ENCODE data around the gene KCNF1. TPM values are rescaled to one million over a fixed set of nuclear protein-coding genes. Genes with fewer than 3 reads are reported as not detected.

KCNF1 gene
- total and polyA plus RNA-seq, 2 of the 8 experiments (the other 6 are each of a cell fraction or from before 2014, with no cell fraction given) = 0.48 to 1.5 TPM

GRCh38 chr2:10892316-10892715, 19.4 kb upstream of the KCNF1 start:
- H3K79me1 ChIP-seq (ENCODE audit: low read depth, low read length) = no peaks in the 10 kb centered on the region
- no peaks in the 10 kb centered on the region for H3K36me3 ChIP-seq (ENCODE audit: control insufficient read depth in 2 of 4, insufficient read depth in 4 of 4, low read length in 3 of 4)
- no peak overlapping the region for H3K56ac ChIP-seq (replicated peaks; ENCODE audit: insufficient read length, low read depth, low read length)
- FAIRE-seq (no peak), DNase-seq (ENCODE audit: low read depth in 1 of 2, low spot score in 2 of 2) (no peak)
- H2BK15ac ChIP-seq (ENCODE audit: low read length) = no peak overlapping the region
- no peak overlapping the region for H3K9ac ChIP-seq (replicated peaks in 1 of 4; ENCODE audit: extremely low read depth in 1 of 4, low read depth in 3 of 4, low read length in 3 of 4)
- H3K27me3 ChIP-seq (replicated peaks in 1 of 4; ENCODE audit: control insufficient read depth in 3 of 4, extremely low read depth in 1 of 4, insufficient read depth in 3 of 4, low read length in 3 of 4) = peaks cover 0 to 2% (median 0%) of the 10 kb centered on the region in 4 experiments; a peak in 1 of 7 replicates
- H3K4me2 ChIP-seq (ENCODE audit: insufficient read depth in 1 of 2, low read depth in 2 of 2, low read length in 2 of 2) = no peak overlapping the region
- H3K14ac ChIP-seq (ENCODE audit: insufficient read length) = no peak overlapping the region
- H4K91ac ChIP-seq (replicated peaks; ENCODE audit: insufficient read length, low read length) = no peak overlapping the region
- peaks cover 4% of the 10 kb centered on the region; the same call in 1 of the 2 replicates for H3K23me2 ChIP-seq (ENCODE audit: low read depth, low read length)
- H3K4ac ChIP-seq (replicated peaks; ENCODE audit: insufficient read length, low read depth, low read length) = no peak overlapping the region
- no peaks in the 10 kb centered on the region for H3K9me3 ChIP-seq (ENCODE audit: insufficient read depth in 2 of 2, low read depth in 1 of 2, low read length in 1 of 2)
- ChIA-PET CTCF (ENCODE audit: partially characterized antibody) (interaction anchor here (0.7 to 4.1 kb wide), 9 partner anchors 12 to 60 kb away, joined by 3 to 23 read pairs (median 5); partner anchors contain the start of gene KCNF1), POLR2A (ENCODE audit: partially characterized antibody) (interaction anchor here (0.8 to 1.6 kb wide), 2 partner anchors 9 to 11 kb away, joined by 3 read pairs; no protein-coding TSS in a partner anchor)
- peaks cover 0 to 5% (median under 1%) of the 10 kb centered on the region in 4 experiments; a peak in 3 of 7 replicates for H3K4me1 ChIP-seq (replicated peaks in 1 of 4; ENCODE audit: control insufficient read depth in 3 of 4, insufficient read depth in 4 of 4, low read length in 3 of 4)
- H4K5ac ChIP-seq (ENCODE audit: insufficient read length, low read depth, low read length) = no peak overlapping the region
- H2BK5ac ChIP-seq (ENCODE audit: low read depth, low read length) = no peak overlapping the region
- no peak overlapping the region for H3K18ac ChIP-seq (ENCODE audit: extremely low read depth, low read length)
- no peak overlapping the region for H2AK5ac ChIP-seq (ENCODE audit: low read depth, low read length)
- no peak overlapping the region for H2BK20ac ChIP-seq (ENCODE audit: low read length)
- H4K8ac ChIP-seq (ENCODE audit: extremely low read depth, insufficient read depth, low read length) = no peak overlapping the region
- H2BK120ac ChIP-seq (replicated peaks; ENCODE audit: low read depth, low read length) = no peak overlapping the region
- H2BK12ac ChIP-seq (ENCODE audit: low read depth, low read length) = no peak overlapping the region
- H3K79me2 ChIP-seq (ENCODE audit: control insufficient read depth in 1 of 2, insufficient read depth in 2 of 2, low read length in 2 of 2) = no peaks in the 10 kb centered on the region
- no peak overlapping the region for H3K27ac ChIP-seq (ENCODE audit: low read depth, low read length)
- H3K4me3 ChIP-seq (ENCODE audit: extremely low read depth in 1 of 4, insufficient read depth in 2 of 4, low read depth in 3 of 4, low read length in 4 of 4) = no peak overlapping the region
- no peak overlapping the region for H2AFZ ChIP-seq (ENCODE audit: low read length)
- no peak overlapping the region for H3K23ac ChIP-seq (ENCODE audit: insufficient read length)
- no peaks in the 10 kb centered on the region for H4K20me1 ChIP-seq (replicated peaks in 1 of 2; ENCODE audit: control insufficient read depth in 1 of 2, insufficient read depth in 2 of 2, low read length in 2 of 2)
- TF ChIP-seq RXRA (IDR thresholded peaks at IDR 0.05; ENCODE audit: insufficient read depth, low read depth, low read length) (no peak), TBP (IDR thresholded peaks at IDR 0.05; ENCODE audit: low read depth, low read length) (no peak), BRCA1 (IDR thresholded peaks at IDR 0.05; ENCODE audit: low read depth, low read length) (no peak), KDM1A (IDR thresholded peaks at IDR 0.05; ENCODE audit: borderline replicate concordance, low read length) (no peak), POLR2A (IDR thresholded peaks at IDR 0.05; ENCODE audit: control extremely low read depth in 1 of 2, low read depth in 2 of 2, low read length in 2 of 2) (no peak), SAP30 (IDR thresholded peaks at IDR 0.05; ENCODE audit: insufficient read depth, insufficient replicate concordance, low read length) (no peak), RBBP5 (IDR thresholded peaks at IDR 0.05; ENCODE audit: borderline replicate concordance, low read depth, low read length) (no peak), SIRT6 (IDR thresholded peaks at IDR 0.05; ENCODE audit: low read length) (no peak), SIN3A (conservative IDR thresholded peaks at IDR 0.05 in 1 of 2, IDR thresholded peaks at IDR 0.05 in 1 of 2; ENCODE audit: low read depth in 1 of 2, low read length in 2 of 2) (no peak), SUZ12 (IDR thresholded peaks at IDR 0.05; ENCODE audit: low read length) (no peak), ATF2 (IDR thresholded peaks at IDR 0.05; ENCODE audit: low read length) (no peak), HDAC6 (IDR thresholded peaks at IDR 0.05; ENCODE audit: low read depth, low read length) (no peak), EP300 (IDR thresholded peaks at IDR 0.05; ENCODE audit: borderline replicate concordance in 1 of 2, low read depth in 2 of 2, low read length in 2 of 2) (no peak), CREB1 (IDR thresholded peaks at IDR 0.05) (no peak)
